Lower leg skin (tissue), 3 donors: Measurements from ENCODE around the gene TMEM243.

Source experiments
- POLR2A ChIP-seq, 2 donors: fragments of 450-650 bp; IDR thresholded peaks; one replicate each; pipeline ENCODE4 v1.6.1; 2016 to 2017; ENCODE audit warnings: antibody characterized with exemption in 2 of 2, mild to moderate bottlenecking in 1 of 2, moderate library complexity in 1 of 2
- TF ChIP-seq, protein P1 (sequence below), 3 donors: fragments of 450-650 bp; IDR thresholded peaks; one replicate each; pipeline ENCODE4 v1.5.1; 2016; ENCODE audit warnings: antibody characterized with exemption in 3 of 3, mild to moderate bottlenecking in 3 of 3, moderate library complexity in 2 of 3

DNA sequence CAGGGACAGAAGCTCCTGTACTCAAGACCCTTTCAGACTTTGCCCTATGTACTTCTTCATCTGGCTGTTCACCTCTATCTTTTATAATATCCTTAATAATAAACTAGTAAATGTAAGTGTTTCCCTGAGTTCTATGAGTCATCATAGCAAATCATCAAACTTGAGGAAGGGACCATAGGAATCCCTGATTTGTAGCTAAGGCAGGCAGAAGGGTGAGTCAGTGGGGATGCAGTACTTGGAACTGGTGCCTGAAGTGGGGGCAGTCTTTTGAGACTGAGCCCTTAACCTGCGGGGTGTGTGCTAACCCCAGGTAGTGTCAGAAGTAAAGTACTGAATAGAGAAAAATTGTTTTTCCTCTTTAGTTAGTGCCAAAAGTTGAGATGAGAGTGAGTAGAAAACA lies 6.2 kb upstream of the TMEM243 start:
- TF ChIP-seq, protein P1, sequence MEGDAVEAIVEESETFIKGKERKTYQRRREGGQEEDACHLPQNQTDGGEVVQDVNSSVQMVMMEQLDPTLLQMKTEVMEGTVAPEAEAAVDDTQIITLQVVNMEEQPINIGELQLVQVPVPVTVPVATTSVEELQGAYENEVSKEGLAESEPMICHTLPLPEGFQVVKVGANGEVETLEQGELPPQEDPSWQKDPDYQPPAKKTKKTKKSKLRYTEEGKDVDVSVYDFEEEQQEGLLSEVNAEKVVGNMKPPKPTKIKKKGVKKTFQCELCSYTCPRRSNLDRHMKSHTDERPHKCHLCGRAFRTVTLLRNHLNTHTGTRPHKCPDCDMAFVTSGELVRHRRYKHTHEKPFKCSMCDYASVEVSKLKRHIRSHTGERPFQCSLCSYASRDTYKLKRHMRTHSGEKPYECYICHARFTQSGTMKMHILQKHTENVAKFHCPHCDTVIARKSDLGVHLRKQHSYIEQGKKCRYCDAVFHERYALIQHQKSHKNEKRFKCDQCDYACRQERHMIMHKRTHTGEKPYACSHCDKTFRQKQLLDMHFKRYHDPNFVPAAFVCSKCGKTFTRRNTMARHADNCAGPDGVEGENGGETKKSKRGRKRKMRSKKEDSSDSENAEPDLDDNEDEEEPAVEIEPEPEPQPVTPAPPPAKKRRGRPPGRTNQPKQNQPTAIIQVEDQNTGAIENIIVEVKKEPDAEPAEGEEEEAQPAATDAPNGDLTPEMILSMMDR (IDR thresholded peaks at IDR 0.05) = no peak
- no peak for TF ChIP-seq POLR2A (IDR thresholded peaks at IDR 0.05)
